ENCODE data around the gene FAM236B. TPM values are rescaled to one million over a fixed set of nuclear protein-coding genes. Genes with fewer than 3 reads are reported as not detected.
"Not testable (repeated sequence)": the region's sequence is repeated elsewhere in the genome, so short reads cannot be mapped to it uniquely, and the experiment has no call there.

The FAM236B gene
- not detected in 2 replicates for total RNA-seq

DNA sequence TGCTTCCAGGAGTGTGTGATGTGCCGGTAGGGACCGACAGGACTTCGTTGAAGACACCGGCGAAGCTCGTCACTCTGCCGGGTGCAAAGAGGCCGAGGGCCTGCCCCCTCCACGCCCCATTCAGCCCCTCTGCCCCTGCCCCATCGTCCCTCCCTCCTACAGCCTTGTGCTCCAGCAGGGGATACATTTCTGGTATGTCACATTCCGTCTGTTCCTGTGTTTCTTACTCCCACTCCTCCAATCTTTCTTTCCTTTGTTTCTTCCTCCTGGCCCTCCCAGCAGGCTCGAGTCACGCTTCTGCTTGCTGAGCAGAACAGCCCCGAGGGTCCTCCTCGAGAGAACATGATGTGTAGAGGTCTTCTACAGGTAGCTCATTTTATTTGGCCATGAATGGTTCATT lies at the start of gene FAM236B:
FAM236B (minus strand) TSS at position 101 of the 400 bp plus-strand sequence; CDS start at position 1, 100 bp downstream.
- not testable (repeated sequence) for H3K9me3 ChIP-seq (ENCODE audit: low read depth, low read length); H3K27ac ChIP-seq (ENCODE audit: low read depth, low read length); H3K4me1 ChIP-seq (ENCODE audit: insufficient read depth, low read length); H3K27me3 ChIP-seq (ENCODE audit: insufficient read depth, low read length); H3K4me2 ChIP-seq (ENCODE audit: insufficient read depth, low read length); H4K20me1 ChIP-seq (ENCODE audit: insufficient read depth, low read length); DNase-seq (ENCODE audit: insufficient read length, low spot score, missing footprints); H3K36me3 ChIP-seq (ENCODE audit: insufficient read depth, low read length); H3K4me3 ChIP-seq (ENCODE audit: insufficient read depth, low read length); H2AFZ ChIP-seq (ENCODE audit: low read length); H3K79me2 ChIP-seq (ENCODE audit: insufficient read depth, low read length)

DNA sequence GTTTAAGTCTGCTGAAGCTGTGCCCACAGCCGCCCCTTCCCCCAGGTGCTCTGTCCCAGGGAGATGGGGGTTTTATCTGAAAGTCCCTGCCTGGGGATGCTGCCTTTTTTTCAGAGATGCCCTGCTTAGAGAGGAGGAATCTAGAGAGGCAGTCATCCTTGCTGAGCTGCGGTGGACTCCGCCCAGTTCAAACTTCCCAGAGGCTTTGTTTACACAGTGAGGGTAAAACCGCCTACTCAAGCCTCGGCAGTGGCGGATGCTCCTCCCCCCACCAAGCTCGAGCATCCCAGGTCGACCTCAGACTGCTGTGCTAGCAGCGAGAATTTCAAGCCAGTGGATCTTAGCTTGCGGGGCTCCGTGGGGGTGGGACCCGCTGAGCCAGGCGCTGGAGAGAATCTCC lies 48.2 kb upstream of the FAM236B start:
- H3K27ac ChIP-seq (ENCODE audit: low read depth, low read length); H3K4me1 ChIP-seq (ENCODE audit: insufficient read depth, low read length); H3K79me2 ChIP-seq (ENCODE audit: insufficient read depth, low read length); H4K20me1 ChIP-seq (ENCODE audit: insufficient read depth, low read length); H2AFZ ChIP-seq (ENCODE audit: low read length); H3K36me3 ChIP-seq (ENCODE audit: insufficient read depth, low read length); DNase-seq (ENCODE audit: insufficient read length, low spot score, missing footprints); H3K9me3 ChIP-seq (ENCODE audit: low read depth, low read length); H3K4me3 ChIP-seq (ENCODE audit: insufficient read depth, low read length); H3K4me2 ChIP-seq (ENCODE audit: insufficient read depth, low read length); H3K27me3 ChIP-seq (ENCODE audit: insufficient read depth, low read length): not testable (repeated sequence)

DNA sequence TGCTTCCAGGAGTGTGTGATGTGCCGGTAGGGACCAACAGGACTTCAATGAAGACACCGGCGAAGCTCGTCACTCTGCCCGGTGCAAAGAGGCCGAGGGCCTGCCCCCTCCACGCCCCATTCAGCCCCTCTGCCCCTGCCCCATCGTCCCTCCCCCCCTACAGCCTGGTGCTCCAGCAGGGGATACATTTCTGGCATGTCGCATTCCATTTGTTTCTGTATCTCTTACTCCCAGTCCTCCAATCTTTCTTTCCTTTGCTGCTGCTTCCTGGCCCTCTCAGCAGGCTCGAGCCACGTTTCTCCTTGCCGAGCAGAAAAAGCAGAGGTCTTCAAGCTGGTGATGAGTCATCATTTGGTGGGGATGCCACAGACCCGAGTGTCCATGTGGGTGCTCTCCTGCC lies 25.6 kb upstream of the FAM236B start, which contains the start of gene FAM236D:
FAM236D (minus strand) TSS at position 101 of the 400 bp plus-strand sequence; CDS start at position 1, 100 bp downstream.
- not testable (repeated sequence) for H3K36me3 ChIP-seq (ENCODE audit: insufficient read depth, low read length); H3K79me2 ChIP-seq (ENCODE audit: insufficient read depth, low read length); H2AFZ ChIP-seq (ENCODE audit: low read length); H3K4me3 ChIP-seq (ENCODE audit: insufficient read depth, low read length); H3K4me2 ChIP-seq (ENCODE audit: insufficient read depth, low read length); H3K27ac ChIP-seq (ENCODE audit: low read depth, low read length); H3K4me1 ChIP-seq (ENCODE audit: insufficient read depth, low read length); H3K9me3 ChIP-seq (ENCODE audit: low read depth, low read length); H3K27me3 ChIP-seq (ENCODE audit: insufficient read depth, low read length); H4K20me1 ChIP-seq (ENCODE audit: insufficient read depth, low read length); DNase-seq (ENCODE audit: insufficient read length, low spot score, missing footprints)

DNA sequence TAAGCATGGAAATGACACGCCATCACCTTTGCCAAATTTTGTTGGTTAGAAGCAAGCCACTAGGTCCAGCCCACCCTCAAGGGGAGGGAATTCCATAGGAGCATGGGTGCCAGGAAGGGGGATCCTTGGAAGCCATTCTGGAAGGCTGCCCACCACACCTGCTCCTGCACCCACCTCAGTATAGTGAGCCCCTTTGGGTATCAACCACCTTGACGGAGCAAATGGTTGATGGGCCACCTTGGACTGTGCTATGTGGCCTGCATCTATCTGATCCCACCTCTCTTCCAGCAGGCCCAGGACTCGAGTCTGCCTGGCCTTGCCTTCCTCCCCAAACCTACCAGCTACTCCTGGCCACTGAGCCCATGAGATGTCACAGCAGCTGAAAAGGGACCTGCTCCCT lies 7.9 kb upstream of the FAM236B start:
- H3K4me1 ChIP-seq (ENCODE audit: insufficient read depth, low read length); H3K4me2 ChIP-seq (ENCODE audit: insufficient read depth, low read length); H3K27me3 ChIP-seq (ENCODE audit: insufficient read depth, low read length); H3K36me3 ChIP-seq (ENCODE audit: insufficient read depth, low read length); H3K9me3 ChIP-seq (ENCODE audit: low read depth, low read length); H4K20me1 ChIP-seq (ENCODE audit: insufficient read depth, low read length); H2AFZ ChIP-seq (ENCODE audit: low read length); H3K4me3 ChIP-seq (ENCODE audit: insufficient read depth, low read length); DNase-seq (ENCODE audit: insufficient read length, low spot score, missing footprints); H3K27ac ChIP-seq (ENCODE audit: low read depth, low read length); H3K79me2 ChIP-seq (ENCODE audit: insufficient read depth, low read length): not testable (repeated sequence)

DNA sequence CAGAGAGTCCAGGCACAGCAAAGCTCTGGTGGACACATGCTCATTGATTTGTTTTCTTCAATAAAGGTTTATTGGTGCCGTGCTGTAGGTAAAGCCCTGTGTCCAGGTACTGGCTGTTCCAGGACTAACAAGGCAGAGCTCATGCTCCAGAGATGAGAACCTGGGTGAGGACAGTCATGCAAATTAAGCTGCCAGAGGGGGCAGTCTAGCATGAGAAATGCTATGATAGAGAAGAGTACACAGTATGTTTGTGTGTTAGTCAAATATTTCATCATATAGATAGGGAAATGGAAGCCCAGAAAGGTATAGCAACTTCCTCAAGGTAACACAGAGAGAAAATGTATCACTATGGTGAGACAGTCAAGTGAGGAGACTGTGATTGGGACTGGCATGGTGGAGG lies 5.7 kb upstream of the FAM236B start:
- not testable (repeated sequence) for H3K4me3 ChIP-seq (ENCODE audit: insufficient read depth, low read length); H3K27me3 ChIP-seq (ENCODE audit: insufficient read depth, low read length); H3K4me1 ChIP-seq (ENCODE audit: insufficient read depth, low read length); H3K27ac ChIP-seq (ENCODE audit: low read depth, low read length); H3K36me3 ChIP-seq (ENCODE audit: insufficient read depth, low read length); H2AFZ ChIP-seq (ENCODE audit: low read length); H3K4me2 ChIP-seq (ENCODE audit: insufficient read depth, low read length); H3K79me2 ChIP-seq (ENCODE audit: insufficient read depth, low read length); H4K20me1 ChIP-seq (ENCODE audit: insufficient read depth, low read length); DNase-seq (ENCODE audit: insufficient read length, low spot score, missing footprints); H3K9me3 ChIP-seq (ENCODE audit: low read depth, low read length)

DNA sequence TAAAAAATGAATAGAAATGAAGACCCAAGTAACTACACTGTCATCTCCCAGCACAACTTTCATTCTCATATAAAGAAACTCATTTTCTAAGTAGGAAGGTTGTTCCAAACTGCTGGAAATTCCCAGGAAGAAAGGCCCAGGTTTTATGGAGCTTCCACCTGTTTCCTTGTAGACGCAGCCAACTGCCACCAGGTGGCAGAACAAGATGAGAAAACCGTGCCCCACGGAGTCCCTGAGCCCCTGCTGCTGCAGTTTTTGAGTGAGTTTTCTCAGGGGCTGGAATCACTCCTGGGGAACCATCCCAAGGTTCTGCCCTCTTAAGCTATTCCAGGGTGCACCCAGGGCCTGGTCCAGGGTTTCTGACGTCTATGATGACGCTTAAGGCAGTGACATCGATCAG lies 1.5 kb upstream of the FAM236B start:
- H3K4me2 ChIP-seq (ENCODE audit: insufficient read depth, low read length); DNase-seq (ENCODE audit: insufficient read length, low spot score, missing footprints); H3K4me3 ChIP-seq (ENCODE audit: insufficient read depth, low read length); H3K4me1 ChIP-seq (ENCODE audit: insufficient read depth, low read length); H2AFZ ChIP-seq (ENCODE audit: low read length); H4K20me1 ChIP-seq (ENCODE audit: insufficient read depth, low read length); H3K27me3 ChIP-seq (ENCODE audit: insufficient read depth, low read length); H3K27ac ChIP-seq (ENCODE audit: low read depth, low read length); H3K79me2 ChIP-seq (ENCODE audit: insufficient read depth, low read length); H3K36me3 ChIP-seq (ENCODE audit: insufficient read depth, low read length); H3K9me3 ChIP-seq (ENCODE audit: low read depth, low read length): not testable (repeated sequence)

DNA sequence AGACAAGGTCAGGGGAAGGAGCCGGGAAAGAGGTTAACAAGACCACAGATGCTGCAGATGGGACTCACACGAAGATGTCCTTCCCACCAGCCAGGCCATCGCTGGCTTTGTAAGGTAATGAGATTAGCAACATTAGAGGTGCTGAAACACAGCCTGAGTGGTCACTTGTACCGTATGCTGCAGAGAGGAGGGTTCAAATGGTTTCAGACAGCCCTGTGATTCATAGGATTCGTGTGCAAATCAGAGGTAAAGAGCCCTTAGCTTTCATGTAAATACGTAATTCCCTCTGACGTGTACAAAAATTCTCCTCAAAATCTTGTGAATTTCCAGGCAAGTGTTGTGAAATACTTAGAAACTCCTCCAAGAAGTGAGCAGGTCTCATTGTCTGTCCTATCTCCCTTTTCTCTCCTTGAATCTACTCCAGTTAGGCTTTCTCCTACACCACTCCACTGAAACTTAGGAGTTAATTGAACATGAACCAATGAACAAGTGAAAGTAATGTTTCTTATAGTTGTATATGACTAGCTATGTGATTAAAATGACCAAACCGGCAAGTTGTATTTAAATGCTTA lies 991 bp upstream of the FAM236B start:
- H2AFZ ChIP-seq (ENCODE audit: low read length); H3K4me2 ChIP-seq (ENCODE audit: insufficient read depth, low read length); H3K4me1 ChIP-seq (ENCODE audit: insufficient read depth, low read length); H3K27ac ChIP-seq (ENCODE audit: low read depth, low read length); H3K27me3 ChIP-seq (ENCODE audit: insufficient read depth, low read length); H4K20me1 ChIP-seq (ENCODE audit: insufficient read depth, low read length); H3K4me3 ChIP-seq (ENCODE audit: insufficient read depth, low read length); DNase-seq (ENCODE audit: insufficient read length, low spot score, missing footprints); H3K36me3 ChIP-seq (ENCODE audit: insufficient read depth, low read length); H3K79me2 ChIP-seq (ENCODE audit: insufficient read depth, low read length); H3K9me3 ChIP-seq (ENCODE audit: low read depth, low read length): not testable (repeated sequence)

DNA sequence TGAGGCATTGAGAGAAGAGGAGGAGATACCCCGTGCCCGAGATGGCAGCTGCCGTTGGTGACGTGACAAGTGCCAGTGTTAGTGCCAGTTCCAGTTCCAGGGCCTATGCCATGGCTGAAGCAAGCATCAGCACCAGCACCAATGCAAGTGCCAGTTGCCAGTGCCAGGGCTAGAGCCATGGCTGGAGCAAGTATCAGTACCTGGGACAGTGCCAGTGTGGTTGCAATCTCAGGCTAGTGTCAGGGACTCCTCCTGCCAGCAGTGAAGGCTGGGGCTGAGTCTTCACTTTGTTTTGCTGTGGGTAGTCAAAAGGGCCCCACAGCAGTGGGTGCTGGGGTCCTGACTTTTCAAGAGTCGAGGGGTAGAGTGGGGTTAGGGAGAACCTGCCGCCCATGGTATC lies 4.3 kb downstream of the FAM236B start:
- not testable (repeated sequence) for H3K27ac ChIP-seq (ENCODE audit: low read depth, low read length); H3K9me3 ChIP-seq (ENCODE audit: low read depth, low read length); H3K4me3 ChIP-seq (ENCODE audit: insufficient read depth, low read length); H3K27me3 ChIP-seq (ENCODE audit: insufficient read depth, low read length); H3K79me2 ChIP-seq (ENCODE audit: insufficient read depth, low read length); H3K4me1 ChIP-seq (ENCODE audit: insufficient read depth, low read length); H2AFZ ChIP-seq (ENCODE audit: low read length); DNase-seq (ENCODE audit: insufficient read length, low spot score, missing footprints); H3K36me3 ChIP-seq (ENCODE audit: insufficient read depth, low read length); H3K4me2 ChIP-seq (ENCODE audit: insufficient read depth, low read length); H4K20me1 ChIP-seq (ENCODE audit: insufficient read depth, low read length)

DNA sequence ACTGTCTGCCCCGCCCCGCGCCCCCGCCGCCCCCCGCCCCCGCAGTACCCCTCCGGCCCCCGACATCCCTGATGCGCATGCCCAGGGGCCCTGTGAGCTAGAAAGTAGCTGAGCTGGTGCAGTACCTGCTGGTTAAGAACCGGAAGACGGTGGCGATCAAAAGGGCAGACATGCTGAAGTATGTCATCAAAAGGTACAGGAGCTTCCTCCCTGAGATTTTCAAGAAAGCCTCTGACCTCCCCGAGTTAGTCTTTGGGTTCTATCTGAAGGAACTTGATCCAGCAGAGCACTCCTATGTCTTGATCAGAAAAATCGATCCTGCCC lies 5.0 kb downstream of the FAM236B start:
- not testable (repeated sequence) for H4K20me1 ChIP-seq (ENCODE audit: insufficient read depth, low read length); H3K27ac ChIP-seq (ENCODE audit: low read depth, low read length); H3K27me3 ChIP-seq (ENCODE audit: insufficient read depth, low read length); H3K4me3 ChIP-seq (ENCODE audit: insufficient read depth, low read length); DNase-seq (ENCODE audit: insufficient read length, low spot score, missing footprints); H3K36me3 ChIP-seq (ENCODE audit: insufficient read depth, low read length); H3K79me2 ChIP-seq (ENCODE audit: insufficient read depth, low read length); H3K4me2 ChIP-seq (ENCODE audit: insufficient read depth, low read length); H3K9me3 ChIP-seq (ENCODE audit: low read depth, low read length); H2AFZ ChIP-seq (ENCODE audit: low read length); H3K4me1 ChIP-seq (ENCODE audit: insufficient read depth, low read length)

All from osteoblast (primary cell).